ACC112 (cell line): ENCODE results near the gene HACD4.
A peak's percentile ranks its signal among the peaks of the same experiment; 100 is the strongest.

Source experiments
- H2AFZ ChIP-seq: fragments of 200-600 bp; sonication (generic); one replicate; pipeline ENCODE4 v1.6.0; 2017; ENCODE audit warnings: antibody characterized with exemption, low read length; ENCODE audit not compliant: unreplicated experiment
- H3K27ac ChIP-seq: fragments of 200-600 bp; sonication (generic); 2 replicates; pipeline ENCODE4 v1.5.1; 2014; ENCODE audit warnings: low read depth, mild to moderate bottlenecking, antibody characterized with exemption, low read length, moderate library complexity
- H3K27me3 ChIP-seq: fragments of 200-600 bp; sonication (generic); 2 replicates; pipeline ENCODE4 v1.6.1; 2014; ENCODE audit warnings: mild to moderate bottlenecking, antibody characterized with exemption, low read length, moderate library complexity, mixed read lengths; ENCODE audit not compliant: insufficient read depth
- H3K36me3 ChIP-seq: fragments of 200-600 bp; sonication (generic); 2 replicates; pipeline ENCODE4 v1.6.1; 2016; ENCODE audit warnings: mild to moderate bottlenecking, antibody characterized with exemption, low read length, moderate library complexity, mixed read lengths; ENCODE audit not compliant: insufficient read depth
- H3K4me1 ChIP-seq: fragments of 200-600 bp; sonication (generic); one replicate; pipeline ENCODE4 v1.6.1; 2016; ENCODE audit warnings: low read length, mixed read lengths; ENCODE audit not compliant: insufficient read depth, unreplicated experiment, control insufficient read depth
- H3K4me3 ChIP-seq: fragments of 200-600 bp; sonication (generic); 2 replicates; pipeline ENCODE4 v1.5.1; 2014; ENCODE audit warnings: mild to moderate bottlenecking, low read depth, low read length
- H3K79me2 ChIP-seq: fragments of 200-600 bp; sonication (generic); one replicate; pipeline ENCODE4 v1.6.0; 2016; ENCODE audit warnings: low read length; ENCODE audit not compliant: control insufficient read depth, unreplicated experiment, insufficient read depth

HACD4 gene

DNA sequence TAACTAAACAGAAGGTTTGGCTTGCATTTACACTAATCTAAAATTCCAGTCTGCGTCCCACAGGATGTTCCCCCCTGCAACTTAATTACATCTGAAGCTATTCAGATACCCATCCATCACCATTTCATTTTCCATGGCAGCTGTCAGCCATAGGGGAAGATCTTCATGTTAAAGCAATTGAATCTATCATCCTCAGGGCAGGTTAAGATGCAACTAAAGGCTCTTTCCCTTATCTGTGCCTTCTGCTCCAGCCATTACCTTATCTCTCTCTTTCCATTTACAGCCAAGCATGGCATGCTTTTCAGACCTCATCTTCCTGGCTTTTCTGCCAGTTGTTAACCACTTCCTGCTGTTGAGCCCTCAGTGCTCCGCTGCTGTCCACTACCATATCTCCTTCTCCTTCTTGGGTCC, 15.8 kb upstream of the HACD4 start:
- H3K4me1 ChIP-seq = peaks cover 6% of the 10 kb centered on the region

GRCh38 chr9:21043841-21044240, 12.4 kb upstream of the HACD4 start:
- H3K4me3 ChIP-seq = no peak overlapping the region
- no peak overlapping the region for H3K27ac ChIP-seq
- no peaks in the 10 kb centered on the region for H3K27me3 ChIP-seq
- no peaks in the 10 kb centered on the region for H3K36me3 ChIP-seq
- H3K79me2 ChIP-seq = no peaks in the 10 kb centered on the region
- no peak overlapping the region for H2AFZ ChIP-seq
- peaks cover 6% of the 10 kb centered on the region for H3K4me1 ChIP-seq

More for the DNA sequence above, 15.8 kb upstream of the HACD4 start:
- Histone ChIP-seq H2AFZ (no peak overlapping the region), H3K4me3 (no peak overlapping the region), H3K27ac (no peak overlapping the region), H3K36me3 (no peaks in the 10 kb centered on the region), H3K27me3 (no peaks in the 10 kb centered on the region), H3K79me2 (no peaks in the 10 kb centered on the region)

GRCh38 chr9:21042466-21042865, 11.0 kb upstream of the HACD4 start:
- Histone ChIP-seq H3K4me1 (peaks cover 1% of the 10 kb centered on the region), H3K36me3 (no peaks in the 10 kb centered on the region), H3K79me2 (no peaks in the 10 kb centered on the region), H2AFZ (no peak overlapping the region), H3K4me3 (no peak overlapping the region), H3K27ac (no peak overlapping the region), H3K27me3 (no peaks in the 10 kb centered on the region)

DNA sequence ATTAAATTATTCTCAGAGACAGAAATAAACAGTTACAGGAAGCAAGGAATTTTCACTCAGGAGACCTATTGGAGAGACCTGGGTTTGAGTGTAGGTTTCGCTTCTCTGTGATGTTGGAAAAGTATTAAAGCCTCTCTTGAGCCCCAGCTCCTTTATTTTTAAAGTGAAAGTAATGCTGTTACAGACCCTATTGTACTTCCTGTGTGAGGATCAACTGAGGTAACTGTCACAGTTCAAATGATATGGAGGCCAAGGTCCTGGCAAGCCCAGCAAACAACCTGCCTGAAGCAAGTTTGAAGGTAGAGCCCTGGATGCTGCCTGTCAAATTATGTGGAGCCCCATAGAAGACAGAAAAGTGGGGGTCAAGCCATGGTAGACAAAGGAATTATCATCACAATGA, 7.9 kb upstream of the HACD4 start:
- Histone ChIP-seq H3K27me3 (no peaks in the 10 kb centered on the region), H3K4me3 (no peak overlapping the region), H3K79me2 (no peaks in the 10 kb centered on the region), H3K27ac (no peak overlapping the region), H3K4me1 (no peaks in the 10 kb centered on the region), H2AFZ (no peak overlapping the region), H3K36me3 (no peaks in the 10 kb centered on the region)

GRCh38 chr9:21037278-21037677, 5.8 kb upstream of the HACD4 start:
- Histone ChIP-seq H3K79me2 (no peaks in the 10 kb centered on the region), H3K4me3 (no peak overlapping the region), H3K27ac (no peak overlapping the region), H3K4me1 (no peaks in the 10 kb centered on the region), H3K27me3 (no peaks in the 10 kb centered on the region), H2AFZ (no peak overlapping the region), H3K36me3 (no peaks in the 10 kb centered on the region)

DNA sequence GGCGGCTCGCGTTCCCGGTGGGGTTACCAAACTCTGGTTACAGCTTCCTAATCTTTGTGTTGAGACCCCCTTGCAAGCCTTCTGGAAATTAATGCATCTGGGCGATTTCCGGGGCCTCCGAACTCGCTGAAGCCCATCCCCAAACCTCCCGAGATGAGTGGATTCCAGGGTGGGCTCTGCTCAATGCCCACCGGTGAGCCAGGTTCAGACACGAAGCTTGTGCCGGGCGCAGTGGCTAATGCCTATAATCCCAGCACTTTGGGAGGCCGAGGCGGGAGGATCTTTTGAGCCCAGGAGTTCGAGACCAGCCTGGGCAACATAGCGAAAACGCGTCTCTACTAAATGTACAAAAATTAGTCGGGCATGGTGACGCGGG, 356 bp upstream of the HACD4 start:
- Histone ChIP-seq H3K4me3 (peak overlapping the region; percentile 78), H2AFZ (peak overlapping the region; percentile 77), H3K27ac (no peak overlapping the region)

GRCh38 chr9:21030389-21031035, 928 bp downstream of the HACD4 start:
- Histone ChIP-seq H3K27me3 (no peaks in the 10 kb centered on the region), H3K27ac (peak overlapping the region; percentile 18; the same call in 1 of the 2 replicates), H3K79me2 (no peaks in the 10 kb centered on the region), H3K4me1 (peaks cover 17% of the 10 kb centered on the region), H3K4me3 (peak overlapping the region; percentile 78), H2AFZ (peak overlapping the region; percentile 77), H3K36me3 (no peaks in the 10 kb centered on the region)

More for the DNA sequence above, 356 bp upstream of the HACD4 start:
- Histone ChIP-seq H3K27me3 (no peaks in the 10 kb centered on the region), H3K36me3 (no peaks in the 10 kb centered on the region), H3K4me1 (peaks cover 17% of the 10 kb centered on the region), H3K79me2 (no peaks in the 10 kb centered on the region)

DNA sequence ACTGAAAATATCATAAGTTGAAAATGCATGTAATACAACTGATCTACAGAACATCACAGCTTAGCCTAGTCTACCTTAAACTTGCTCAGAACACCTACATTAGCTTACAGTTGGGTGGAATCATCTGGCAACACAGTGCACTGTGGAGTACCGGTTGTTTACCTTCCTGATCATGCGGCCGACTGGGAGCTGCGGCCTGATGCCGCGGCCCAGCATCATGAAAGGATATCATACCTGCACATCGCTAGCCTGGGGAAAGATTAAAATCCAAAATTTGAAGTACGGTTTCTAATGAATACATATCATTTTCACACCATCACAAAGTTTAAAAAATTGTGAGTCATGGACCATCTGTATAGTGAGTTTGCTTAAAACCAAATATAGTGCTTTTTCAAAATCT, 1.8 kb downstream of the HACD4 start:
- Histone ChIP-seq H3K4me3 (no peak overlapping the region), H3K36me3 (0 out of 2 replicates have a peak, but pooled peaks cover 2% of the 10 kb centered on the region), H3K79me2 (no peaks in the 10 kb centered on the region), H3K27me3 (no peaks in the 10 kb centered on the region), H3K27ac (no peak overlapping the region), H2AFZ (no peak overlapping the region), H3K4me1 (peaks cover 17% of the 10 kb centered on the region)

GRCh38 chr9:21028466-21028865, 3.0 kb downstream of the HACD4 start:
- no peak overlapping the region for H3K4me3 ChIP-seq

DNA sequence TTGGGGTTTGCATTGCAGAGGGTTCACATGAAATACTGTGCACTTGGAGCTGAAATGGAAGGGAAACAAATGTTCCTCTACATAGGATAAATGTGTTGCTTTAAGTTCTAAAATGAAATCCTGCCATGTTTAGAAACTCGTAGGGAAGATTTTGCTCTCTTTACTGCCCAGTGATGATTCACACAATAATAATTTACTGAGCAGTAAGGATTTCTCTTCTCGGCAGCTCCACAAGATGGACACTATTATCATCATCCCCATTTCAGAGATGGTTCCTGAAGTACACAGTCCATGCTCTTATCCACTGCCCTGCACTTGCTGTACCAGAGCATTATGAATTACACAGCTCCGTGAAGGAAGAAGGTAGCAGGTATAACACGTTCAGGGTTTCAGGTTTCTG, 4.1 kb downstream of the HACD4 start:
- Histone ChIP-seq H3K27me3 (no peaks in the 10 kb centered on the region), H3K27ac (no peak overlapping the region; the same call in 1 of the 2 replicates), H3K4me1 (peaks cover 22% of the 10 kb centered on the region), H3K36me3 (peaks cover 3% of the 10 kb centered on the region; the same call in 1 of the 2 replicates), H3K79me2 (no peaks in the 10 kb centered on the region), H3K4me3 (no peak overlapping the region), H2AFZ (peak overlapping the region; percentile 57)

More at GRCh38 chr9:21028466-21028865, 3.0 kb downstream of the HACD4 start:
- peaks cover 22% of the 10 kb centered on the region for H3K4me1 ChIP-seq
- peaks cover 3% of the 10 kb centered on the region; the same call in 1 of the 2 replicates for H3K36me3 ChIP-seq
- H3K27ac ChIP-seq = 0 out of 2 replicates have a peak overlapping the region, but pooled peaks have one; percentile 24
- H3K27me3 ChIP-seq = no peaks in the 10 kb centered on the region
- no peaks in the 10 kb centered on the region for H3K79me2 ChIP-seq
- H2AFZ ChIP-seq = no peak overlapping the region

- Histone ChIP-seq H3K36me3 (peaks cover 3% of the 10 kb centered on the region; the same call in 1 of the 2 replicates), H3K4me1 (peaks cover 20% of the 10 kb centered on the region), H3K79me2 (no peaks in the 10 kb centered on the region), H3K27me3 (no peaks in the 10 kb centered on the region), H3K4me3 (no peak overlapping the region), H3K27ac (no peak overlapping the region), H2AFZ (no peak overlapping the region)
Measured at GRCh38 chr9:21023861-21024260, 7.6 kb downstream of the HACD4 start.
